BLaER1 (cell line): Measurements from ENCODE around the gene IPO8.
"Not testable (repeated sequence)": the region's sequence is repeated elsewhere in the genome, so short reads cannot be mapped to it uniquely, and the experiment has no call there.

ENCODE experiments used
- H3K27ac ChIP-seq: shearing (Covaris generic); formaldehyde crosslinking; 2 replicates; pipeline ENCODE4 v1.8.1; 2022
- H3K27me3 ChIP-seq: shearing (Covaris generic); formaldehyde crosslinking; 2 replicates; pipeline ENCODE4 v1.8.1; 2022
- H3K36me3 ChIP-seq: shearing (Covaris generic); formaldehyde crosslinking; 2 replicates; pipeline ENCODE4 v1.8.1; 2022
- H3K4me1 ChIP-seq: shearing (Covaris generic); formaldehyde crosslinking; 2 replicates; pipeline ENCODE4 v1.8.1; 2022
- H3K4me2 ChIP-seq: shearing (Covaris generic); formaldehyde crosslinking; 2 replicates; pipeline ENCODE4 v1.8.1; 2022
- H3K4me3 ChIP-seq: shearing (Covaris generic); formaldehyde crosslinking; 2 replicates; pipeline ENCODE4 v1.8.1; 2022
- H3K9ac ChIP-seq: shearing (Covaris generic); formaldehyde crosslinking; 2 replicates; pipeline ENCODE4 v1.8.1; 2022
- H3K9me3 ChIP-seq: shearing (Covaris generic); formaldehyde crosslinking; 2 replicates; pipeline ENCODE4 v1.8.1; 2022
- H4K20me1 ChIP-seq: shearing (Covaris generic); formaldehyde crosslinking; 2 replicates; pipeline ENCODE4 v1.8.1; 2022
- Cebpa-rat ChIP-seq: shearing (Covaris generic); IDR thresholded peaks from 2 replicates; pipeline ENCODE4 v1.8.1; 2022

IPO8 gene

GRCh38 chr12:30610718-30611117 lies 85.0 kb downstream of the IPO8 start:
- no peaks in the 10 kb centered on the region for H3K36me3 ChIP-seq
- H3K27ac ChIP-seq: no peak overlapping the region
- H4K20me1 ChIP-seq: no peaks in the 10 kb centered on the region
- H3K9ac ChIP-seq: no peak overlapping the region
- H3K4me3 ChIP-seq: no peak overlapping the region
- H3K4me1 ChIP-seq: no peaks in the 10 kb centered on the region
- no peaks in the 10 kb centered on the region for H3K27me3 ChIP-seq
- no peaks in the 10 kb centered on the region; the same call in 1 of the 2 replicates for H3K9me3 ChIP-seq
- no peak for TF ChIP-seq Cebpa-rat
- H3K4me2 ChIP-seq: no peak overlapping the region

- not testable (repeated sequence) for H3K4me2 ChIP-seq, H4K20me1 ChIP-seq, H3K36me3 ChIP-seq, H3K4me1 ChIP-seq, H3K27ac ChIP-seq, H3K9ac ChIP-seq, H3K9me3 ChIP-seq, H3K4me3 ChIP-seq, H3K27me3 ChIP-seq
Measured at GRCh38 chr12:30609819-30610218, 85.8 kb downstream of the IPO8 start.

GRCh38 chr12:30604302-30604701 lies 91.4 kb downstream of the IPO8 start:
- not testable (repeated sequence) for H3K4me3 ChIP-seq, H3K36me3 ChIP-seq, H3K9ac ChIP-seq, H3K4me2 ChIP-seq, H3K27me3 ChIP-seq, H3K27ac ChIP-seq, H3K4me1 ChIP-seq, H4K20me1 ChIP-seq
- peaks cover 32% of the 10 kb centered on the region for H3K9me3 ChIP-seq

GRCh38 chr12:30603129-30603528 lies 92.5 kb downstream of the IPO8 start:
- H3K27me3 ChIP-seq: no peaks in the 10 kb centered on the region
- H3K4me1 ChIP-seq: no peaks in the 10 kb centered on the region
- no peak overlapping the region for H3K9ac ChIP-seq
- H3K36me3 ChIP-seq: no peaks in the 10 kb centered on the region
- H3K4me2 ChIP-seq: no peak overlapping the region
- peaks cover 32% of the 10 kb centered on the region for H3K9me3 ChIP-seq
- no peaks in the 10 kb centered on the region for H4K20me1 ChIP-seq
- no peak for TF ChIP-seq Cebpa-rat
- no peak overlapping the region for H3K27ac ChIP-seq
- H3K4me3 ChIP-seq: no peak overlapping the region

- Histone ChIP-seq H3K9ac (no peak overlapping the region), H3K9me3 (peaks cover 32% of the 10 kb centered on the region), H3K27me3 (no peaks in the 10 kb centered on the region), H3K4me3 (no peak overlapping the region), H3K4me1 (no peaks in the 10 kb centered on the region), H3K27ac (no peak overlapping the region), H4K20me1 (no peaks in the 10 kb centered on the region), H3K36me3 (no peaks in the 10 kb centered on the region), H3K4me2 (no peak overlapping the region)
- no peak for TF ChIP-seq Cebpa-rat
Measured at GRCh38 chr12:30602678-30603077, 93.0 kb downstream of the IPO8 start.

GRCh38 chr12:30599608-30600007 lies 96.1 kb downstream of the IPO8 start:
- Histone ChIP-seq H3K36me3 (no peaks in the 10 kb centered on the region), H3K4me1 (no peaks in the 10 kb centered on the region), H4K20me1 (no peaks in the 10 kb centered on the region), H3K27ac (no peak overlapping the region), H3K9ac (no peak overlapping the region), H3K4me2 (no peak overlapping the region), H3K27me3 (no peaks in the 10 kb centered on the region), H3K9me3 (peaks cover 32% of the 10 kb centered on the region), H3K4me3 (no peak overlapping the region)
- no peak for TF ChIP-seq Cebpa-rat

- Histone ChIP-seq H3K36me3 (no peaks in the 10 kb centered on the region), H3K4me3 (no peak overlapping the region), H3K4me1 (no peaks in the 10 kb centered on the region), H4K20me1 (no peaks in the 10 kb centered on the region), H3K27ac (no peak overlapping the region), H3K9ac (no peak overlapping the region), H3K4me2 (no peak overlapping the region), H3K27me3 (no peaks in the 10 kb centered on the region), H3K9me3 (peaks cover 29% of the 10 kb centered on the region)
- TF ChIP-seq Cebpa-rat: no peak
Measured at GRCh38 chr12:30598889-30599288, 96.8 kb downstream of the IPO8 start.

- Histone ChIP-seq H3K4me2 (no peak overlapping the region), H4K20me1 (no peaks in the 10 kb centered on the region), H3K9ac (no peak overlapping the region), H3K27me3 (no peaks in the 10 kb centered on the region), H3K36me3 (no peaks in the 10 kb centered on the region), H3K4me1 (no peaks in the 10 kb centered on the region), H3K4me3 (no peak overlapping the region), H3K27ac (no peak overlapping the region), H3K9me3 (no peaks in the 10 kb centered on the region)
- no peak for TF ChIP-seq Cebpa-rat
Measured at GRCh38 chr12:30595742-30596141, 99.9 kb downstream of the IPO8 start.

GRCh38 chr12:30594509-30594908 lies 101.2 kb downstream of the IPO8 start:
- Histone ChIP-seq H4K20me1 (no peaks in the 10 kb centered on the region), H3K9ac (no peak overlapping the region), H3K4me3 (no peak overlapping the region), H3K27me3 (no peaks in the 10 kb centered on the region), H3K36me3 (no peaks in the 10 kb centered on the region), H3K4me1 (no peaks in the 10 kb centered on the region), H3K9me3 (no peaks in the 10 kb centered on the region), H3K4me2 (no peak overlapping the region), H3K27ac (no peak overlapping the region)
- TF ChIP-seq Cebpa-rat: no peak

- H3K27me3 ChIP-seq, H4K20me1 ChIP-seq, H3K9ac ChIP-seq, H3K4me3 ChIP-seq, H3K4me1 ChIP-seq, H3K9me3 ChIP-seq, H3K27ac ChIP-seq, H3K36me3 ChIP-seq, H3K4me2 ChIP-seq: not testable (repeated sequence)
Measured at GRCh38 chr12:30588572-30588971, 107.1 kb downstream of the IPO8 start.

GRCh38 chr12:30587782-30588181 lies 107.9 kb downstream of the IPO8 start:
- Histone ChIP-seq H3K4me3 (no peak overlapping the region), H4K20me1 (no peaks in the 10 kb centered on the region), H3K4me1 (no peaks in the 10 kb centered on the region), H3K4me2 (no peak overlapping the region), H3K9me3 (no peaks in the 10 kb centered on the region), H3K9ac (no peak overlapping the region), H3K27ac (no peak overlapping the region), H3K27me3 (no peaks in the 10 kb centered on the region), H3K36me3 (no peaks in the 10 kb centered on the region)
- TF ChIP-seq Cebpa-rat: no peak
